ENCODE data around the gene DCBLD1. TPM values are rescaled to one million over a fixed set of nuclear protein-coding genes. Genes with fewer than 3 reads are reported as not detected.

Gene DCBLD1
- total RNA-seq, 1 experiment from 2014 or later = 19.5 TPM

DNA sequence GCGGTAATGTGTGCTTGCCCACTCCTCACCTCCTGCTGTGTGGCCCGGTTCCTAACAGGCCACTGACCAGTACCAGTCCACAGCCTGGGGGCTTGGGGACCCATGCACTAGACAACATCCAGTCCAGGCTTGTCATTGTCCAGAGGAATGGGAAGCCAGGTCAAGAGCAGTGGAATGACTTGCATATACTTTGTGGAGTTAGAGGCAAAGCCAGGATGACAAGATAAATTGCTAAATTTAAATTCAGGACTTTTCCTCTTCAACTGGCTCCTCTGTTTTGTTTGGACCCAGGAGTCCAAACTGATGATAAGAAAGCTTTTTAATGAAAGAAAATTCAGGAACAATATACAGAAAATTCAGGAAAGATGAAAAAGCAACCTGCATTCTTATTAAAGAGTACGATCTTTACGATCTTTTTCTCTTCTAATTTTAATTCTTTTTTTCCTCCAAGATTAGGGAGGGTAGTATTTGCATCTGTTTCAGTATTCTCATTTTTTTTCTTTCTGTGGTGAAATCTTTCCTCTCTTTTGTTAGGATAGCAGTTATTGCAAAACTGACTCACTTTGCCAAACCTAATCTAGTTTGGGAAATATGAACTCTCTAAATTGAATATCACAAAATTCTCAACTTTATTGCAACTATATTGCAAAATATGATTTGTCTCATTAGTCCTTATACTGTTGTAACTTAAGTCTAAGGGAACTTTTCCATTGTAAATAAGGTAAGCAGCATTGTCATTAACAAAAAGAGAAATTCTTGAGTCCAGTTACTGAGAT, 48.2 kb downstream of the DCBLD1 start:
- intact Hi-C loops (cut with micrococcal nuclease) = no loop called here
- BruUV-seq (replicated peaks) = no TSS peak
- DNase-seq (ENCODE audit: low read depth, low spot score) = no peak
- no peak overlapping the region for H3K27ac ChIP-seq (ENCODE audit: low read depth, low read length)
- no peak overlapping the region for H3K9ac ChIP-seq (ENCODE audit: low read length)
- RAD21 ChIA-PET (ENCODE audit: low non-redundant PET in 1 of 2, low total read pairs in 2 of 2, uncharacterized antibody in 2 of 2, unreplicated experiment in 2 of 2) = no interaction called here
- POLR2A ChIA-PET = no interaction called here
- H3K4me2 ChIP-seq (ENCODE audit: low read length) = no peak overlapping the region
- no peaks in the 10 kb centered on the region for H3K9me2 ChIP-seq (ENCODE audit: insufficient read depth)
- TF ChIP-seq JUND (IDR thresholded peaks at IDR 0.05) (no peak), CTCF (IDR thresholded peaks at IDR 0.05 in 2 of 3, conservative IDR thresholded peaks at IDR 0.05 in 1 of 3; ENCODE audit: borderline replicate concordance in 1 of 3, insufficient read depth in 1 of 3, low read depth in 2 of 3, low read length in 2 of 3) (no peak), SP1 (IDR thresholded peaks at IDR 0.05; ENCODE audit: low read depth) (no peak), MAX (IDR thresholded peaks at IDR 0.05) (no peak), YY1 (IDR thresholded peaks at IDR 0.05; ENCODE audit: extremely low read depth, insufficient replicate concordance, low read depth, low read length) (no peak), EZH2phosphoT487 (IDR thresholded peaks at IDR 0.05; ENCODE audit: borderline replicate concordance) (no peak), RAD21 (IDR thresholded peaks at IDR 0.05; ENCODE audit: low read depth) (no peak), FOSL1 (IDR thresholded peaks at IDR 0.05; ENCODE audit: low read depth) (no peak), TCF7L2 (IDR thresholded peaks at IDR 0.05; ENCODE audit: borderline replicate concordance, extremely low read depth, insufficient read depth, insufficient read length) (no peak), SIN3A (IDR thresholded peaks at IDR 0.05; ENCODE audit: low read depth) (no peak), EZH2 (IDR thresholded peaks at IDR 0.05) (no peak), EGR1 (IDR thresholded peaks at IDR 0.05; ENCODE audit: low read depth) (no peak), ZFX (IDR thresholded peaks at IDR 0.05) (no peak), CEBPB (IDR thresholded peaks at IDR 0.05; ENCODE audit: low read depth) (no peak), CBX3 (IDR thresholded peaks at IDR 0.05; ENCODE audit: low read depth) (no peak), ELF1 (IDR thresholded peaks at IDR 0.05; ENCODE audit: borderline replicate concordance, low read depth) (no peak), ATF3 (IDR thresholded peaks at IDR 0.05) (no peak), ZNF274 (IDR thresholded peaks at IDR 0.05; ENCODE audit: low read depth, low read length) (no peak)
- TF ChIP-seq, protein P1, sequence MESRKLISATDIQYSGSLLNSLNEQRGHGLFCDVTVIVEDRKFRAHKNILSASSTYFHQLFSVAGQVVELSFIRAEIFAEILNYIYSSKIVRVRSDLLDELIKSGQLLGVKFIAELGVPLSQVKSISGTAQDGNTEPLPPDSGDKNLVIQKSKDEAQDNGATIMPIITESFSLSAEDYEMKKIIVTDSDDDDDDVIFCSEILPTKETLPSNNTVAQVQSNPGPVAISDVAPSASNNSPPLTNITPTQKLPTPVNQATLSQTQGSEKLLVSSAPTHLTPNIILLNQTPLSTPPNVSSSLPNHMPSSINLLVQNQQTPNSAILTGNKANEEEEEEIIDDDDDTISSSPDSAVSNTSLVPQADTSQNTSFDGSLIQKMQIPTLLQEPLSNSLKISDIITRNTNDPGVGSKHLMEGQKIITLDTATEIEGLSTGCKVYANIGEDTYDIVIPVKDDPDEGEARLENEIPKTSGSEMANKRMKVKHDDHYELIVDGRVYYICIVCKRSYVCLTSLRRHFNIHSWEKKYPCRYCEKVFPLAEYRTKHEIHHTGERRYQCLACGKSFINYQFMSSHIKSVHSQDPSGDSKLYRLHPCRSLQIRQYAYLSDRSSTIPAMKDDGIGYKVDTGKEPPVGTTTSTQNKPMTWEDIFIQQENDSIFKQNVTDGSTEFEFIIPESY (IDR thresholded peaks at IDR 0.05; ENCODE audit: extremely low read depth, insufficient replicate concordance, low read length) = no peak
- TF ChIP-seq, protein P2, sequence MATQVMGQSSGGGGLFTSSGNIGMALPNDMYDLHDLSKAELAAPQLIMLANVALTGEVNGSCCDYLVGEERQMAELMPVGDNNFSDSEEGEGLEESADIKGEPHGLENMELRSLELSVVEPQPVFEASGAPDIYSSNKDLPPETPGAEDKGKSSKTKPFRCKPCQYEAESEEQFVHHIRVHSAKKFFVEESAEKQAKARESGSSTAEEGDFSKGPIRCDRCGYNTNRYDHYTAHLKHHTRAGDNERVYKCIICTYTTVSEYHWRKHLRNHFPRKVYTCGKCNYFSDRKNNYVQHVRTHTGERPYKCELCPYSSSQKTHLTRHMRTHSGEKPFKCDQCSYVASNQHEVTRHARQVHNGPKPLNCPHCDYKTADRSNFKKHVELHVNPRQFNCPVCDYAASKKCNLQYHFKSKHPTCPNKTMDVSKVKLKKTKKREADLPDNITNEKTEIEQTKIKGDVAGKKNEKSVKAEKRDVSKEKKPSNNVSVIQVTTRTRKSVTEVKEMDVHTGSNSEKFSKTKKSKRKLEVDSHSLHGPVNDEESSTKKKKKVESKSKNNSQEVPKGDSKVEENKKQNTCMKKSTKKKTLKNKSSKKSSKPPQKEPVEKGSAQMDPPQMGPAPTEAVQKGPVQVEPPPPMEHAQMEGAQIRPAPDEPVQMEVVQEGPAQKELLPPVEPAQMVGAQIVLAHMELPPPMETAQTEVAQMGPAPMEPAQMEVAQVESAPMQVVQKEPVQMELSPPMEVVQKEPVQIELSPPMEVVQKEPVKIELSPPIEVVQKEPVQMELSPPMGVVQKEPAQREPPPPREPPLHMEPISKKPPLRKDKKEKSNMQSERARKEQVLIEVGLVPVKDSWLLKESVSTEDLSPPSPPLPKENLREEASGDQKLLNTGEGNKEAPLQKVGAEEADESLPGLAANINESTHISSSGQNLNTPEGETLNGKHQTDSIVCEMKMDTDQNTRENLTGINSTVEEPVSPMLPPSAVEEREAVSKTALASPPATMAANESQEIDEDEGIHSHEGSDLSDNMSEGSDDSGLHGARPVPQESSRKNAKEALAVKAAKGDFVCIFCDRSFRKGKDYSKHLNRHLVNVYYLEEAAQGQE (IDR thresholded peaks at IDR 0.05; ENCODE audit: low read depth) = no peak
- H3K27me3 ChIP-seq (ENCODE audit: insufficient read depth, low read length) = no peaks in the 10 kb centered on the region
- H3K9me3 ChIP-seq (ENCODE audit: control insufficient read depth in 1 of 2, insufficient read depth in 1 of 2, low read depth in 1 of 2, low read length in 2 of 2) = no peaks in the 10 kb centered on the region
- H3K36me3 ChIP-seq (ENCODE audit: control insufficient read depth in 1 of 2, insufficient read depth in 2 of 2, low read length in 2 of 2) = 0 out of 4 replicates have a peak, but pooled peaks cover 0 to 4% of the 10 kb centered on the region in 2 experiments
- no peak overlapping the region for H3K4me3 ChIP-seq (replicated peaks in 1 of 2; ENCODE audit: low read depth in 1 of 2, low read length in 2 of 2)
- H2AFZ ChIP-seq (ENCODE audit: low read depth, low read length, poor library complexity, severe bottlenecking) = no peak overlapping the region
- H3K79me2 ChIP-seq (ENCODE audit: insufficient read depth, low read length) = no peaks in the 10 kb centered on the region
- H3K4me1 ChIP-seq (ENCODE audit: control insufficient read depth in 1 of 2, insufficient read depth in 2 of 2, low read length in 2 of 2) = no peaks in the 10 kb centered on the region; a peak in 1 of 4 replicates
- CTCF ChIA-PET = no interaction called here
- no peaks in the 10 kb centered on the region for H4K20me1 ChIP-seq (ENCODE audit: insufficient read depth)
- ATAC-seq = no peak
